WTC11 (cell line): Measurements from ENCODE around the gene AVPI1.

Experiments used
- NFE2L1 ChIP-seq: sonication (generic); formaldehyde crosslinking; IDR thresholded peaks from 2 replicates; pipeline ENCODE4 v1.8.1; 2023; ENCODE audit warnings: missing genetic modification reagents
- RELA ChIP-seq: sonication (generic); formaldehyde crosslinking; IDR thresholded peaks from 2 replicates; pipeline ENCODE4 v1.8.1; 2022; ENCODE audit warnings: missing genetic modification reagents, mild to moderate bottlenecking, borderline replicate concordance
- SMAD4 ChIP-seq: sonication (generic); formaldehyde crosslinking; IDR thresholded peaks from 2 replicates; pipeline ENCODE4 v1.8.0; 2022; ENCODE audit warnings: mild to moderate bottlenecking, missing genetic modification reagents
- SP1 ChIP-seq: sonication (generic); formaldehyde crosslinking; conservative IDR thresholded peaks from 2 replicates; pipeline ENCODE4 v1.8.1; 2022; ENCODE audit warnings: missing genetic modification reagents
- ZNF138 ChIP-seq: sonication (generic); formaldehyde crosslinking; conservative IDR thresholded peaks from 2 replicates; pipeline ENCODE4 v1.8.1; 2022; ENCODE audit warnings: mild to moderate bottlenecking, moderate library complexity, missing genetic modification reagents
- ZNF317 ChIP-seq: sonication (generic); formaldehyde crosslinking; IDR thresholded peaks from 2 replicates; pipeline ENCODE4 v1.8.1; 2023; ENCODE audit warnings: low read depth, mild to moderate bottlenecking, moderate library complexity, missing genetic modification reagents, borderline replicate concordance
- TF ChIP-seq, protein P1 (sequence below): fragments of 200-600 bp; IDR thresholded peaks from 2 replicates; pipeline ENCODE4 v1.8.0; 2022; ENCODE audit warnings: antibody characterized with exemption
- TF ChIP-seq, protein P2 (sequence below): sonication (generic); formaldehyde crosslinking; IDR thresholded peaks from 2 replicates; pipeline ENCODE4 v1.8.1; 2023; ENCODE audit warnings: mild to moderate bottlenecking, missing genetic modification reagents, borderline replicate concordance
- TF ChIP-seq, protein P3 (sequence below): fragments of 250-450 bp; sonication (Bioruptor Pico); conservative IDR thresholded peaks from 2 replicates; pipeline ENCODE4 v1.9.0; 2021; ENCODE audit warnings: mild to moderate bottlenecking
- TF ChIP-seq, protein P4 (sequence below): sonication (generic); formaldehyde crosslinking; IDR thresholded peaks from 2 replicates; pipeline ENCODE4 v1.8.0; 2022; ENCODE audit warnings: mild to moderate bottlenecking, missing genetic modification reagents
- TF ChIP-seq, protein P5 (sequence below): fragments of 250-450 bp; sonication (Bioruptor Pico); IDR thresholded peaks from 2 replicates; pipeline ENCODE4 v1.9.0; 2021; ENCODE audit warnings: mild to moderate bottlenecking
- TF ChIP-seq, protein P6 (sequence below): fragments of 250-450 bp; sonication (Bioruptor Pico); IDR thresholded peaks from 2 replicates; pipeline ENCODE4 v1.8.0; 2021; ENCODE audit warnings: mild to moderate bottlenecking
- TF ChIP-seq, protein P7 (sequence below): sonication (generic); formaldehyde crosslinking; IDR thresholded peaks from 2 replicates; pipeline ENCODE4 v1.8.0; 2022; ENCODE audit warnings: mild to moderate bottlenecking, missing genetic modification reagents
- TF ChIP-seq, protein P8 (sequence below): sonication (generic); formaldehyde crosslinking; IDR thresholded peaks from 2 replicates; pipeline ENCODE4 v1.8.1; 2022; ENCODE audit warnings: low read depth, mild to moderate bottlenecking, moderate library complexity, missing genetic modification reagents, borderline replicate concordance

DNA sequence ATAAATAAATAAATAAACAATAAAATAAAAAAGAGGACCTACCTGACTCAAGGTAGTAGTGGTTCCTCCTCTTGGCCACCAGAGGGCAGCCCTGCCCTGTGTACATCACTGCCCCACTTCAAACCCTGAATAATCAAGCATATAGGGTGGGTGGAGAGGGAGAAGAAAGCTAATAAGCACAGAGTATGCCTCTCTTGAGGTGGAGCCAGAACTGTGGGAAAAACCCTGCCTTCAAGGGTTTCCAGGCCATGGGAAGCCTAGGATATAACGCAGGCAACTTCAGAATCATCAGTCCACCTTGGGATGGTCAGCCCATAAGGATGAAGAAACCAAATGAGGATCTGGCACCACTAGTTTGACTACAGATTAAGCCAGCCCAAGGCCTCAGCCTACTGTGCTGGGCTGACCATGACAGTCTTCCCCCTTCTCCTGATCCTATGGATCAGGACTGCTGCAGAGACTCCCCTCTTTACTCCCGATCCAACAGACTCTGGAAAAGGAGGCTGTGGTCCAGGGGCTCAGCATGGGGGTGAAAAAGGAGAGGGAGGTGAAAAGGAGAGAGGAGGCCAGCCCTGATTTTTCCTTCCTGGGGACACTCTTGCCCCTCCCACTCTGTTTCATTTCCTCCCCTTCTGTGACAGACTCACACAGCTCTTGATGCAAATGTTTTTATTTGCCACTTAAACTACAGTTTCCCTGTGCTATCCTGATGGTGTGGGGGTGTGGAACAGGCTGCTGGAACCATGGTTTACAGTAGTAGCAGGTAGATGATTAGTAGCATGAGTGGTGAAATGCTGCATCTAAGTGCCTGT lies 10.1 kb downstream of the AVPI1 start:
- TF ChIP-seq, protein P1, sequence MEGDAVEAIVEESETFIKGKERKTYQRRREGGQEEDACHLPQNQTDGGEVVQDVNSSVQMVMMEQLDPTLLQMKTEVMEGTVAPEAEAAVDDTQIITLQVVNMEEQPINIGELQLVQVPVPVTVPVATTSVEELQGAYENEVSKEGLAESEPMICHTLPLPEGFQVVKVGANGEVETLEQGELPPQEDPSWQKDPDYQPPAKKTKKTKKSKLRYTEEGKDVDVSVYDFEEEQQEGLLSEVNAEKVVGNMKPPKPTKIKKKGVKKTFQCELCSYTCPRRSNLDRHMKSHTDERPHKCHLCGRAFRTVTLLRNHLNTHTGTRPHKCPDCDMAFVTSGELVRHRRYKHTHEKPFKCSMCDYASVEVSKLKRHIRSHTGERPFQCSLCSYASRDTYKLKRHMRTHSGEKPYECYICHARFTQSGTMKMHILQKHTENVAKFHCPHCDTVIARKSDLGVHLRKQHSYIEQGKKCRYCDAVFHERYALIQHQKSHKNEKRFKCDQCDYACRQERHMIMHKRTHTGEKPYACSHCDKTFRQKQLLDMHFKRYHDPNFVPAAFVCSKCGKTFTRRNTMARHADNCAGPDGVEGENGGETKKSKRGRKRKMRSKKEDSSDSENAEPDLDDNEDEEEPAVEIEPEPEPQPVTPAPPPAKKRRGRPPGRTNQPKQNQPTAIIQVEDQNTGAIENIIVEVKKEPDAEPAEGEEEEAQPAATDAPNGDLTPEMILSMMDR, result peak; percentile 87
- TF ChIP-seq, protein P2, sequence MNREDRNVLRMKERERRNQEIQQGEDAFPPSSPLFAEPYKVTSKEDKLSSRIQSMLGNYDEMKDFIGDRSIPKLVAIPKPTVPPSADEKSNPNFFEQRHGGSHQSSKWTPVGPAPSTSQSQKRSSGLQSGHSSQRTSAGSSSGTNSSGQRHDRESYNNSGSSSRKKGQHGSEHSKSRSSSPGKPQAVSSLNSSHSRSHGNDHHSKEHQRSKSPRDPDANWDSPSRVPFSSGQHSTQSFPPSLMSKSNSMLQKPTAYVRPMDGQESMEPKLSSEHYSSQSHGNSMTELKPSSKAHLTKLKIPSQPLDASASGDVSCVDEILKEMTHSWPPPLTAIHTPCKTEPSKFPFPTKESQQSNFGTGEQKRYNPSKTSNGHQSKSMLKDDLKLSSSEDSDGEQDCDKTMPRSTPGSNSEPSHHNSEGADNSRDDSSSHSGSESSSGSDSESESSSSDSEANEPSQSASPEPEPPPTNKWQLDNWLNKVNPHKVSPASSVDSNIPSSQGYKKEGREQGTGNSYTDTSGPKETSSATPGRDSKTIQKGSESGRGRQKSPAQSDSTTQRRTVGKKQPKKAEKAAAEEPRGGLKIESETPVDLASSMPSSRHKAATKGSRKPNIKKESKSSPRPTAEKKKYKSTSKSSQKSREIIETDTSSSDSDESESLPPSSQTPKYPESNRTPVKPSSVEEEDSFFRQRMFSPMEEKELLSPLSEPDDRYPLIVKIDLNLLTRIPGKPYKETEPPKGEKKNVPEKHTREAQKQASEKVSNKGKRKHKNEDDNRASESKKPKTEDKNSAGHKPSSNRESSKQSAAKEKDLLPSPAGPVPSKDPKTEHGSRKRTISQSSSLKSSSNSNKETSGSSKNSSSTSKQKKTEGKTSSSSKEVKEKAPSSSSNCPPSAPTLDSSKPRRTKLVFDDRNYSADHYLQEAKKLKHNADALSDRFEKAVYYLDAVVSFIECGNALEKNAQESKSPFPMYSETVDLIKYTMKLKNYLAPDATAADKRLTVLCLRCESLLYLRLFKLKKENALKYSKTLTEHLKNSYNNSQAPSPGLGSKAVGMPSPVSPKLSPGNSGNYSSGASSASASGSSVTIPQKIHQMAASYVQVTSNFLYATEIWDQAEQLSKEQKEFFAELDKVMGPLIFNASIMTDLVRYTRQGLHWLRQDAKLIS (CRISPR knock-in tag), result no peak
- TF ChIP-seq, protein P3, sequence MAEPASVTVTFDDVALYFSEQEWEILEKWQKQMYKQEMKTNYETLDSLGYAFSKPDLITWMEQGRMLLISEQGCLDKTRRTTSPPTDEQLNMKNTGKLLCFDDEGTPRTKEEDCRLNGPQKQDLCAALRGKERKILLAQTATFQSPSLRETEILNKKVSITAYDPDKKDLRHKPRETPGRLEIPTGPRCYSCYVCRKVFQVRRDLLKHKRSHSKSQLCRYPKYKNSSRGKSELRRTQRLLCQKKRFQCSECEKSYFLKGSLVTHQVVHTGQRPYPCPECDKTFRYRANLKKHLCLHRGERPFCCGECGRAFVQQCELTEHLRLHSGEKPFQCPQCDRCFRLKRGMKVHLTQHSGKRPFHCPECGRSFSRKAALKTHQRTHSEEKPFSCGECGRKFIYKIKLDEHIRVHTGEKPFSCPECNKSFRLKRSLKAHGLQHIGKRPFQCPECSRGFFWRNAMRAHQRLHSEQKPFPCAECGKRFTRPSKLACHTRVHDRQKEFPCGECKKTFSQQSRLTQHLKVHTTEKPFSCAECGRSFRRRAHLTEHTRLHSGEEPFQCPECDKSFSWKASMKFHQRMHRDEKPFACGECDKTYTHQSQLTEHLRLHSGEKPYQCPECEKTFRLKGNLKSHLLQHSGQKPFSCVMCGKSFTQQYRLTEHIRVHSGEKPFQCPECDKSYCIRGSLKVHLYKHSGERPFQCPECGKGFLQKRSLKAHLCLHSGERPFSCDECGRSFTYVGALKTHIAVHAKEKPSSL, result no peak
- TF ChIP-seq SP1 (CRISPR knock-in tag) (no peak), RELA (no peak), ZNF138 (CRISPR knock-in tag) (no peak), SMAD4 (CRISPR knock-in tag) (no peak), NFE2L1 (CRISPR knock-in tag) (no peak), ZNF317 (CRISPR knock-in tag) (no peak)
- TF ChIP-seq, protein P4, sequence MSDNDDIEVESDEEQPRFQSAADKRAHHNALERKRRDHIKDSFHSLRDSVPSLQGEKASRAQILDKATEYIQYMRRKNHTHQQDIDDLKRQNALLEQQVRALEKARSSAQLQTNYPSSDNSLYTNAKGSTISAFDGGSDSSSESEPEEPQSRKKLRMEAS (CRISPR knock-in tag), result no peak
- TF ChIP-seq, protein P5, sequence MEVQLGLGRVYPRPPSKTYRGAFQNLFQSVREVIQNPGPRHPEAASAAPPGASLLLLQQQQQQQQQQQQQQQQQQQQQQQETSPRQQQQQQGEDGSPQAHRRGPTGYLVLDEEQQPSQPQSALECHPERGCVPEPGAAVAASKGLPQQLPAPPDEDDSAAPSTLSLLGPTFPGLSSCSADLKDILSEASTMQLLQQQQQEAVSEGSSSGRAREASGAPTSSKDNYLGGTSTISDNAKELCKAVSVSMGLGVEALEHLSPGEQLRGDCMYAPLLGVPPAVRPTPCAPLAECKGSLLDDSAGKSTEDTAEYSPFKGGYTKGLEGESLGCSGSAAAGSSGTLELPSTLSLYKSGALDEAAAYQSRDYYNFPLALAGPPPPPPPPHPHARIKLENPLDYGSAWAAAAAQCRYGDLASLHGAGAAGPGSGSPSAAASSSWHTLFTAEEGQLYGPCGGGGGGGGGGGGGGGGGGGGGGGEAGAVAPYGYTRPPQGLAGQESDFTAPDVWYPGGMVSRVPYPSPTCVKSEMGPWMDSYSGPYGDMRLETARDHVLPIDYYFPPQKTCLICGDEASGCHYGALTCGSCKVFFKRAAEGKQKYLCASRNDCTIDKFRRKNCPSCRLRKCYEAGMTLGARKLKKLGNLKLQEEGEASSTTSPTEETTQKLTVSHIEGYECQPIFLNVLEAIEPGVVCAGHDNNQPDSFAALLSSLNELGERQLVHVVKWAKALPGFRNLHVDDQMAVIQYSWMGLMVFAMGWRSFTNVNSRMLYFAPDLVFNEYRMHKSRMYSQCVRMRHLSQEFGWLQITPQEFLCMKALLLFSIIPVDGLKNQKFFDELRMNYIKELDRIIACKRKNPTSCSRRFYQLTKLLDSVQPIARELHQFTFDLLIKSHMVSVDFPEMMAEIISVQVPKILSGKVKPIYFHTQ (CRISPR knock-in tag), result no peak
- TF ChIP-seq, protein P6, sequence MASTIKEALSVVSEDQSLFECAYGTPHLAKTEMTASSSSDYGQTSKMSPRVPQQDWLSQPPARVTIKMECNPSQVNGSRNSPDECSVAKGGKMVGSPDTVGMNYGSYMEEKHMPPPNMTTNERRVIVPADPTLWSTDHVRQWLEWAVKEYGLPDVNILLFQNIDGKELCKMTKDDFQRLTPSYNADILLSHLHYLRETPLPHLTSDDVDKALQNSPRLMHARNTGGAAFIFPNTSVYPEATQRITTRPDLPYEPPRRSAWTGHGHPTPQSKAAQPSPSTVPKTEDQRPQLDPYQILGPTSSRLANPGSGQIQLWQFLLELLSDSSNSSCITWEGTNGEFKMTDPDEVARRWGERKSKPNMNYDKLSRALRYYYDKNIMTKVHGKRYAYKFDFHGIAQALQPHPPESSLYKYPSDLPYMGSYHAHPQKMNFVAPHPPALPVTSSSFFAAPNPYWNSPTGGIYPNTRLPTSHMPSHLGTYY (CRISPR knock-in tag), result peak; percentile 67; the same call in 1 of the 2 replicates
- TF ChIP-seq, protein P7, sequence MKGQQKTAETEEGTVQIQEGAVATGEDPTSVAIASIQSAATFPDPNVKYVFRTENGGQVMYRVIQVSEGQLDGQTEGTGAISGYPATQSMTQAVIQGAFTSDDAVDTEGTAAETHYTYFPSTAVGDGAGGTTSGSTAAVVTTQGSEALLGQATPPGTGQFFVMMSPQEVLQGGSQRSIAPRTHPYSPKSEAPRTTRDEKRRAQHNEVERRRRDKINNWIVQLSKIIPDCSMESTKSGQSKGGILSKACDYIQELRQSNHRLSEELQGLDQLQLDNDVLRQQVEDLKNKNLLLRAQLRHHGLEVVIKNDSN, result no peak
- TF ChIP-seq, protein P8, sequence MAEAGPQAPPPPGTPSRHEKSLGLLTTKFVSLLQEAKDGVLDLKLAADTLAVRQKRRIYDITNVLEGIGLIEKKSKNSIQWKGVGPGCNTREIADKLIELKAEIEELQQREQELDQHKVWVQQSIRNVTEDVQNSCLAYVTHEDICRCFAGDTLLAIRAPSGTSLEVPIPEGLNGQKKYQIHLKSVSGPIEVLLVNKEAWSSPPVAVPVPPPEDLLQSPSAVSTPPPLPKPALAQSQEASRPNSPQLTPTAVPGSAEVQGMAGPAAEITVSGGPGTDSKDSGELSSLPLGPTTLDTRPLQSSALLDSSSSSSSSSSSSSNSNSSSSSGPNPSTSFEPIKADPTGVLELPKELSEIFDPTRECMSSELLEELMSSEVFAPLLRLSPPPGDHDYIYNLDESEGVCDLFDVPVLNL (CRISPR knock-in tag), result no peak
